H4 (cell line): ENCODE results near the gene BRD4. TPM values are rescaled to one million over a fixed set of nuclear protein-coding genes. Genes with fewer than 3 reads are reported as not detected.

Experiments
- DNase-seq: peaks from one replicate; pipeline ENCODE4 v3.0.0-alpha.2; 2015; ENCODE audit warnings: low spot score
- total RNA-seq: library from RNA; depleted of rRNA; stranded (reverse); fragments of >200 nt; shearing (Covaris generic); gene quantifications from 2 replicates; pipeline ENCODE4 v1.2.3, GENCODE V29; 2014

The BRD4 gene
- total RNA-seq, 1 experiment from 2014 or later: 11.0 TPM

GRCh38 chr19:15265214-15265849, 67.0 kb downstream of the BRD4 start:
- no peak for DNase-seq

GRCh38 chr19:15264933-15265206, 67.5 kb downstream of the BRD4 start:
- DNase-seq: no peak

- peak; percentile 57 for DNase-seq
Measured at GRCh38 chr19:15264061-15264932, 68.0 kb downstream of the BRD4 start.

- no peak for DNase-seq
Measured at GRCh38 chr19:15263361-15263985, 68.9 kb downstream of the BRD4 start.

- DNase-seq: no peak
Measured at GRCh38 chr19:15262011-15262410, 70.3 kb downstream of the BRD4 start.

GRCh38 chr19:15260939-15261338, 71.4 kb downstream of the BRD4 start:
- DNase-seq: no peak

- DNase-seq: no peak
Measured at GRCh38 chr19:15259907-15260306, 72.4 kb downstream of the BRD4 start.

- no peak for DNase-seq
Measured at GRCh38 chr19:15257782-15258181, 74.6 kb downstream of the BRD4 start.

GRCh38 chr19:15256708-15257331, 75.5 kb downstream of the BRD4 start:
- DNase-seq: no peak

GRCh38 chr19:15255359-15255990, 76.9 kb downstream of the BRD4 start:
- no peak for DNase-seq

GRCh38 chr19:15254547-15254946, 77.8 kb downstream of the BRD4 start:
- DNase-seq: no peak

- no peak for DNase-seq
Measured at GRCh38 chr19:15253513-15253912, 78.8 kb downstream of the BRD4 start.

- DNase-seq: no peak
Measured at GRCh38 chr19:15253061-15253460, 79.3 kb downstream of the BRD4 start.

- DNase-seq: peak; percentile 54
Measured at GRCh38 chr19:15252398-15253018, 79.8 kb downstream of the BRD4 start.

GRCh38 chr19:15251749-15252397, 80.5 kb downstream of the BRD4 start:
- peak; percentile 92 for DNase-seq

- DNase-seq: peak; percentile 47
Measured at GRCh38 chr19:15251010-15251748, 81.2 kb downstream of the BRD4 start.

GRCh38 chr19:15250640-15250993, 81.7 kb downstream of the BRD4 start:
- no peak for DNase-seq

- DNase-seq: peak; percentile 85
Measured at GRCh38 chr19:15249972-15250639, 82.2 kb downstream of the BRD4 start.

- no peak for DNase-seq
Measured at GRCh38 chr19:15249528-15249874, 82.8 kb downstream of the BRD4 start.
